Left ventricle myocardium inferior (tissue), 1 donor: ENCODE results near the gene NUB1. TPM values are rescaled to one million over a fixed set of nuclear protein-coding genes. Genes with fewer than 3 reads are reported as not detected.

Experiments
- DNase-seq: peaks from one replicate; pipeline ENCODE4 v3.0.0-alpha.2; 2020
- H3K27ac ChIP-seq: fragments of 200-600 bp; replicated peaks from 2 replicates; pipeline ENCODE4 v1.8.0; 2021
- H3K27me3 ChIP-seq: fragments of 200-600 bp; 2 replicates; pipeline ENCODE4 v1.8.0; 2021; ENCODE audit warnings: low read depth
- H3K36me3 ChIP-seq: fragments of 200-600 bp; 2 replicates; pipeline ENCODE4 v1.8.0; 2021
- H3K4me1 ChIP-seq: fragments of 200-600 bp; 2 replicates; pipeline ENCODE4 v1.8.0; 2021
- H3K4me3 ChIP-seq: fragments of 200-600 bp; 2 replicates; pipeline ENCODE4 v1.8.0; 2021; ENCODE audit warnings: mild to moderate bottlenecking, moderate library complexity
- H3K9me3 ChIP-seq: fragments of 200-600 bp; replicated peaks from 2 replicates; pipeline ENCODE4 v1.8.0; 2021
- CTCF ChIP-seq: fragments of 200-600 bp; IDR thresholded peaks from 2 replicates; pipeline ENCODE4 v1.8.0; 2021; ENCODE audit warnings: antibody characterized with exemption, mild to moderate bottlenecking, borderline replicate concordance
- intact Hi-C: fragments of 100-400 bp; cut with micrococcal nuclease; formaldehyde crosslinking; loops from one replicate; pipeline ENCODE4 v1.11.0; 2022
- total RNA-seq: library from RNA; stranded (reverse); fragmentation: NEBNext Ultra II Directional; extraction: Animal tissue kit (Norgen Biotek cat#: 25700); gene quantifications from one replicate; pipeline ENCODE4 v1.2.1, GENCODE V29; 2021
- donor health status: DM: no; HTN: yes; CAD: no; lungs with severe emphysema.

NUB1 gene
- total RNA-seq, 1 donor from 2014 or later: 39.5 TPM

DNA sequence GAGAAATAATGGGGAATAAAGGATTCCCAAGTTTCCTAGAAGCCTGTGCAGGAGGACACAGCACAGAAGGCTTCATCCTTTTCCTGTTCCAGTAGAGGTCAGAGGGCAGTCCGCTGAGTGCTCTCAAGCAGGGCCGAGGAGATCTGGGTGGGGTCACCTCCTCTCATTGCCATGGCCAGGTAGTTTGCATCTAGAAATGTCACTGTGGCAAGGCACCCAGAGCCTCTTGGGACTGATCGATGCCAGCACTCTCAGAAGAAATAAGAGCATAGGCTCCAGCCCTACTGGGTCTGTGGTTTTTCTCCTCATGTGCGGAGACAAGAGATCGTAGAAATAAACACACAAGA lies 7.9 kb downstream of the NUB1 start:
- TF ChIP-seq CTCF: no peak
- Histone ChIP-seq H3K27me3 (no peaks in the 10 kb centered on the region), H3K36me3 (peaks cover 88% of the 10 kb centered on the region), H3K4me3 (peak overlapping the region; percentile 56), H3K9me3 (no peaks in the 10 kb centered on the region), H3K4me1 (peaks cover 38% of the 10 kb centered on the region), H3K27ac (peak overlapping the region; percentile 80)
- intact Hi-C loops: no loop called here
- no peak for DNase-seq

DNA sequence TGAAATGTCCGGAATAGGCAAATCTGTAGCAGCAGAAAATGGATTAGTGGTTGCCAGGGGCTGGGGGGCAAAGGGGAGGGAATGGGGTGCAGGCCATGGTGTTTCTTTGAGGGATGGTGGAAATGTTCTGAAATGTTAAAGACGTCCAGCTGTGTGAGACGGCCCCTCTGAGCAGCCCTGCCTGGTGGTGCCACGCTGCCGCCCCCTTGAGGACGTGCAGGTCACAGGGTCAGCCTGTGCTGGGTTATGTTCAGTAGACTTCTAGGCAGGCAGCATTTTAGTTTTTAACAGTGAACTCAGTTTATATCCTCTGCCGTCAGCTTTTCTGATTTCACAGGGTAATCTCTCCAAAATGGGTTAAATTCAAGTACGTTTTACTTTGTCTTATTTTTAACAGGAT lies 9.4 kb downstream of the NUB1 start:
- H3K27me3 ChIP-seq: no peaks in the 10 kb centered on the region
- no peak for DNase-seq
- intact Hi-C loops: loop anchor here (2.0 kb wide), 1 partner anchor 36 kb away; no protein-coding TSS in a partner anchor
- peaks cover 90% of the 10 kb centered on the region for H3K36me3 ChIP-seq
- H3K4me1 ChIP-seq: peaks cover 33% of the 10 kb centered on the region
- peak; percentile 11 for TF ChIP-seq CTCF
- H3K4me3 ChIP-seq: no peak overlapping the region
- no peak overlapping the region for H3K27ac ChIP-seq
- H3K9me3 ChIP-seq: no peaks in the 10 kb centered on the region

DNA sequence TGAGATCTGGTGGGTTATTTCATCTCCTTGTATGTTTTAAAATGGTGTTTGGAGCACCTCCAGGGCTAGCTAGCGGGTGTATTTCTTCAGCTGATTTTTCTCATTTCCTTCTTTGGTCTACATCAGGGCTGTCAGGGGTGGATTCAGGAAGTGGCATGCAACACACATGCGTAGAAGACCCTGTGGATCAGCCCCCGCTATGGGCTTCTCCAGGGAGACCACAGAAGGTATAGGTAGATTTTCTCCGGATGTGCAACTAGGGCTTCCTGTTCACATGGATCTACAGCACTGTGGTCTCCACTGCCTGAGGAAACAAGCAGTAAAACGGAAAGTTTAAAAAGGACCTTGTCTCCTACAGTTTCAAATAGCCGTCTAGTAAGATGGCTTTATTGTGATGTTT lies 10.4 kb downstream of the NUB1 start:
- H3K9me3 ChIP-seq: no peaks in the 10 kb centered on the region
- intact Hi-C loops: loop anchor here (2.0 kb wide), 1 partner anchor 37 kb away; no protein-coding TSS in a partner anchor
- no peak overlapping the region for H3K4me3 ChIP-seq
- no peak for TF ChIP-seq CTCF
- no peaks in the 10 kb centered on the region for H3K27me3 ChIP-seq
- no peak for DNase-seq
- H3K27ac ChIP-seq: no peak overlapping the region
- H3K4me1 ChIP-seq: peaks cover 25% of the 10 kb centered on the region
- peaks cover 90% of the 10 kb centered on the region for H3K36me3 ChIP-seq

GRCh38 chr7:151352512-151352911 lies 10.9 kb downstream of the NUB1 start:
- Histone ChIP-seq H3K9me3 (no peaks in the 10 kb centered on the region), H3K27me3 (no peaks in the 10 kb centered on the region), H3K4me1 (peaks cover 25% of the 10 kb centered on the region), H3K4me3 (no peak overlapping the region), H3K36me3 (peaks cover 90% of the 10 kb centered on the region), H3K27ac (no peak overlapping the region)
- no peak for DNase-seq
- TF ChIP-seq CTCF: no peak
- intact Hi-C loops: no loop called here

- TF ChIP-seq CTCF: no peak
- no peak for DNase-seq
- peaks cover 64% of the 10 kb centered on the region for H3K36me3 ChIP-seq
These were observed 19.8 kb downstream of the NUB1 start for GRCh38 chr7:151361193-151361959.

More at GRCh38 chr7:151361193-151361959, 19.8 kb downstream of the NUB1 start:
- intact Hi-C loops: loop anchor here (10.0 kb wide), 2 partner anchors 83 to 403 kb away; partner anchors contain the start of gene CRYGN
- H3K4me1 ChIP-seq: no peaks in the 10 kb centered on the region
- H3K27me3 ChIP-seq: no peaks in the 10 kb centered on the region
- no peak overlapping the region for H3K27ac ChIP-seq
- H3K4me3 ChIP-seq: no peak overlapping the region
- no peaks in the 10 kb centered on the region for H3K9me3 ChIP-seq
